NCI-H446 (cell line): ENCODE results near the gene C2orf78.

Experiments used
- DNase-seq, 2 experiments: peaks; one replicate each; lab custom pipeline; 2025; lab: John Stamatoyannopoulos, UW

The C2orf78 gene

GRCh38 chr2:73837847-73838585 is 54.0 kb downstream of the C2orf78 start:
- DNase-seq, result no peak

GRCh38 chr2:73838889-73839534 is 55.0 kb downstream of the C2orf78 start:
- no peak for DNase-seq

GRCh38 chr2:73839653-73840411 is 55.8 kb downstream of the C2orf78 start:
- no peak for DNase-seq

GRCh38 chr2:73841912-73842738 is 58.1 kb downstream of the C2orf78 start:
- no peak for DNase-seq

GRCh38 chr2:73842739-73843019 is 58.7 kb downstream of the C2orf78 start:
- DNase-seq, result no peak

GRCh38 chr2:73844087-73844486 is 60.1 kb downstream of the C2orf78 start:
- DNase-seq, result no peak

GRCh38 chr2:73850009-73850408 is 66.0 kb downstream of the C2orf78 start:
- DNase-seq, result no peak

- no peak for DNase-seq
These were observed 67.3 kb downstream of the C2orf78 start for GRCh38 chr2:73851274-73851673.

GRCh38 chr2:73852020-73852419 is 68.0 kb downstream of the C2orf78 start:
- DNase-seq, result no peak

GRCh38 chr2:73855526-73855925 is 71.5 kb downstream of the C2orf78 start:
- DNase-seq, result no peak

GRCh38 chr2:73856214-73856613 is 72.2 kb downstream of the C2orf78 start:
- no peak for DNase-seq

- no peak for DNase-seq
These were observed 76.0 kb downstream of the C2orf78 start for GRCh38 chr2:73859721-73860586.

GRCh38 chr2:73862987-73863386 is 79.0 kb downstream of the C2orf78 start:
- no peak for DNase-seq
